HEK293 (cell line): Measurements from ENCODE around the gene KIRREL3.

ENCODE experiments used
- CTCF ChIP-seq: fragments of 450-650 bp; formaldehyde crosslinking; IDR thresholded peaks from 2 replicates; pipeline ENCODE4 v1.5.1; 2016; ENCODE audit warnings: missing biosample characterization, missing genetic modification characterization
- GLI4 ChIP-seq: fragments of 450-650 bp; formaldehyde crosslinking; IDR thresholded peaks from 2 replicates; pipeline ENCODE4 v1.5.1; 2016; ENCODE audit warnings: missing biosample characterization, missing genetic modification characterization
- KLF7 ChIP-seq: fragments of 450-650 bp; formaldehyde crosslinking; IDR thresholded peaks from 2 replicates; pipeline ENCODE4 v1.5.1; 2016; ENCODE audit warnings: missing biosample characterization, missing genetic modification characterization, borderline replicate concordance
- SALL2 ChIP-seq: fragments of 450-650 bp; formaldehyde crosslinking; IDR thresholded peaks from 2 replicates; pipeline ENCODE4 v1.5.0; 2017; ENCODE audit warnings: missing biosample characterization, mild to moderate bottlenecking, missing genetic modification characterization, borderline replicate concordance
- YY1 ChIP-seq: fragments of 450-650 bp; formaldehyde crosslinking; IDR thresholded peaks from 2 replicates; pipeline ENCODE4 v1.5.1; 2018; ENCODE audit warnings: missing biosample characterization, missing genetic modification characterization
- ZNF266 ChIP-seq: fragments of 450-650 bp; formaldehyde crosslinking; IDR thresholded peaks from 2 replicates; pipeline ENCODE4 v1.5.1; 2016; ENCODE audit warnings: missing biosample characterization, missing genetic modification characterization, low read depth
- ZNF280D ChIP-seq: fragments of 450-650 bp; formaldehyde crosslinking; IDR thresholded peaks from 2 replicates; pipeline ENCODE4 v1.5.1; 2016; ENCODE audit warnings: missing biosample characterization, missing genetic modification characterization
- ZNF843 ChIP-seq: fragments of 450-650 bp; formaldehyde crosslinking; IDR thresholded peaks from 2 replicates; pipeline ENCODE4 v1.5.1; 2016; ENCODE audit warnings: missing biosample characterization, missing genetic modification characterization
- ZSCAN30 ChIP-seq: fragments of 450-650 bp; IDR thresholded peaks from 2 replicates; pipeline ENCODE4 v1.5.1; 2018; ENCODE audit warnings: missing biosample characterization, mild to moderate bottlenecking, missing genetic modification characterization, moderate library complexity

GRCh38 chr11:126474220-126474619 is 526.4 kb downstream of the KIRREL3 start:
- no peak for TF ChIP-seq YY1 (tag by site-specific recombination)
- no peak for TF ChIP-seq ZNF843
- TF ChIP-seq SALL2 (tag by site-specific recombination): no peak
- no peak for TF ChIP-seq ZNF280D
- TF ChIP-seq CTCF (tag by site-specific recombination): no peak
- TF ChIP-seq GLI4: no peak
- TF ChIP-seq KLF7 (tag by site-specific recombination): no peak
- TF ChIP-seq ZNF266 (tag by site-specific recombination): no peak
- no peak for TF ChIP-seq ZSCAN30 (tag by site-specific recombination)
